Mesendoderm (in vitro differentiated cells): Measurements from ENCODE around the gene PLEKHD1.

ENCODE experiments used
- DNase-seq: peaks from one replicate; pipeline ENCODE4 v3.0.0; 2013
- H2AK5ac ChIP-seq: 2 replicates; pipeline ENCODE4 v1.6.1; 2013; ENCODE audit warnings: low read length, inconsistent platforms
- H2BK120ac ChIP-seq: 2 replicates; pipeline ENCODE4 v1.6.1; 2013; ENCODE audit warnings: low read depth, mild to moderate bottlenecking, low read length, moderate library complexity, mixed read lengths
- H2BK15ac ChIP-seq: replicated peaks from 2 replicates; pipeline ENCODE4 v1.6.1; 2013; ENCODE audit warnings: low read depth, mild to moderate bottlenecking, moderate library complexity
- H2BK5ac ChIP-seq: 2 replicates; pipeline ENCODE4 v1.6.1; 2013; ENCODE audit warnings: low read length, inconsistent platforms
- H3K18ac ChIP-seq: 2 replicates; pipeline ENCODE4 v1.6.1; 2013; ENCODE audit warnings: mild to moderate bottlenecking, low read length, mixed read lengths
- H3K23ac ChIP-seq: one replicate; pipeline ENCODE4 v1.6.1; 2013; ENCODE audit warnings: low read length
- H3K27ac ChIP-seq: 2 replicates; pipeline ENCODE4 v1.5.1; 2013; ENCODE audit warnings: low read depth, mild to moderate bottlenecking, inconsistent platforms, low read length, moderate library complexity
- H3K27me3 ChIP-seq: 2 replicates; pipeline ENCODE4 v1.6.1; 2013; ENCODE audit warnings: low read length, control low read depth, mild to moderate bottlenecking, inconsistent platforms; ENCODE audit not compliant: insufficient read depth, poor library complexity
- H3K36me3 ChIP-seq: 2 replicates; pipeline ENCODE4 v1.6.1; 2013; ENCODE audit warnings: low read length, inconsistent platforms; ENCODE audit not compliant: control insufficient read depth, insufficient read depth
- H3K4ac ChIP-seq: one replicate; pipeline ENCODE4 v1.6.1; 2013; ENCODE audit warnings: low read depth, mild to moderate bottlenecking, low read length, moderate library complexity
- H3K4me1 ChIP-seq: 2 replicates; pipeline ENCODE4 v1.6.1; 2013; ENCODE audit warnings: low read depth, low read length, inconsistent platforms; ENCODE audit not compliant: control insufficient read depth
- H3K4me2 ChIP-seq: 2 replicates; pipeline ENCODE4 v1.6.1; 2013; ENCODE audit warnings: low read length
- H3K4me3 ChIP-seq: 2 replicates; pipeline ENCODE4 v1.5.1; 2013; ENCODE audit warnings: mild to moderate bottlenecking, low read length
- H3K56ac ChIP-seq: one replicate; pipeline ENCODE4 v1.6.1; 2013; ENCODE audit warnings: low read length
- H3K79me1 ChIP-seq: 2 replicates; pipeline ENCODE4 v1.6.1; 2013; ENCODE audit warnings: low read length, inconsistent platforms
- H3K79me2 ChIP-seq: 2 replicates; pipeline ENCODE4 v1.6.1; 2013; ENCODE audit warnings: mild to moderate bottlenecking, low read length; ENCODE audit not compliant: control insufficient read depth, insufficient read depth
- H3K9ac ChIP-seq: 2 replicates; pipeline ENCODE4 v1.6.1; 2013; ENCODE audit warnings: low read length, inconsistent platforms
- H4K5ac ChIP-seq: one replicate; pipeline ENCODE4 v1.6.1; 2013; ENCODE audit warnings: low read length
- H4K8ac ChIP-seq: one replicate; pipeline ENCODE4 v1.6.1; 2013; ENCODE audit warnings: low read depth, mild to moderate bottlenecking, control low read depth, low read length, moderate library complexity
- WGBS: extraction: QIAGEN DNeasy Blood & Tissue Kit; methylation state at CpG from one replicate; pipeline ENCODE4 v1.1.7; 2013; ENCODE audit warnings: low lambda C conversion rate, missing lambda C conversion rate; ENCODE audit not compliant: insufficient coverage; ENCODE audit errors: extremely low coverage; 5-methylcytosine and 5-hydroxymethylcytosine counted together

Gene PLEKHD1

GRCh38 chr14:69548566-69548965, 64.0 kb downstream of the PLEKHD1 start:
- no CpG with 5 or more reads among the region's 8 CpGs for WGBS

GRCh38 chr14:69551511-69551910, 67.0 kb downstream of the PLEKHD1 start:
- no peak overlapping the region for H2BK5ac ChIP-seq
- H3K56ac ChIP-seq: peak overlapping the region; percentile 35
- H4K5ac ChIP-seq: no peak overlapping the region
- H3K9ac ChIP-seq: no peak overlapping the region
- no peaks in the 10 kb centered on the region for H3K79me2 ChIP-seq
- no peak for DNase-seq
- no peaks in the 10 kb centered on the region for H3K79me1 ChIP-seq
- H3K36me3 ChIP-seq: no peaks in the 10 kb centered on the region
- no peak overlapping the region for H3K4me3 ChIP-seq
- no peak overlapping the region for H2AK5ac ChIP-seq
- no peak overlapping the region for H3K4me2 ChIP-seq
- no peak overlapping the region for H3K23ac ChIP-seq
- no peak overlapping the region for H2BK120ac ChIP-seq
- no peak overlapping the region for H2BK15ac ChIP-seq
- H3K4ac ChIP-seq: no peak overlapping the region
- H3K18ac ChIP-seq: no peak overlapping the region
- H3K27ac ChIP-seq: no peak overlapping the region
- H4K8ac ChIP-seq: no peak overlapping the region
- no peaks in the 10 kb centered on the region for H3K27me3 ChIP-seq
- no CpG with 5 or more reads among the region's 2 CpGs for WGBS
- no peaks in the 10 kb centered on the region for H3K4me1 ChIP-seq

More at GRCh38 chr14:69548566-69548965, 64.0 kb downstream of the PLEKHD1 start:
- H3K18ac ChIP-seq: no peak overlapping the region
- no peaks in the 10 kb centered on the region for H3K27me3 ChIP-seq
- no peak overlapping the region for H2AK5ac ChIP-seq
- no peak overlapping the region for H2BK120ac ChIP-seq
- H2BK5ac ChIP-seq: no peak overlapping the region
- H4K5ac ChIP-seq: no peak overlapping the region
- no peak overlapping the region for H3K27ac ChIP-seq
- no peak overlapping the region for H3K4me3 ChIP-seq
- DNase-seq: no peak
- no peaks in the 10 kb centered on the region for H3K4me1 ChIP-seq
- H3K79me2 ChIP-seq: no peaks in the 10 kb centered on the region
- no peak overlapping the region for H3K4me2 ChIP-seq
- no peak overlapping the region for H4K8ac ChIP-seq
- H3K9ac ChIP-seq: peak overlapping the region; percentile 25
- H3K79me1 ChIP-seq: no peaks in the 10 kb centered on the region
- no peak overlapping the region for H2BK15ac ChIP-seq
- H3K36me3 ChIP-seq: no peaks in the 10 kb centered on the region
- H3K23ac ChIP-seq: no peak overlapping the region
- peak overlapping the region; percentile 40 for H3K56ac ChIP-seq
- H3K4ac ChIP-seq: no peak overlapping the region

DNA sequence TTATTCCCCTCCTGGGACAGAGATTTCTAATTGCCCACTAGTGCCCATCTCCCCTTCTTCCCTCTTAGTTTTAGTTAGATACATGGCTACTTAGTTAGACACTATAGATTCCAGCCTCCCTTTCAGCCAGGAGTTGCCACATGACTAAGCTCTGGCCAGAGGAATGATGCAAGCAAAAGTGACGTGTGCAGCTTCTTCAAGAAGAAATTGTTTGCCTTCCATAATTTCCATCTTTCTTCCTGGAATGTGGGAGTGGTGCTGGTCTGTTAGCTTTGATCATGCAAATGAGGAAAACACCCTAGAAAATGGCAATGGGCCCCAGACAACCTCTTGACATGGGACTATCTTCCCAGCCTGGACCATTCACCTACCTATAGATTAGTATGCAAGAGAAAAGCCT, 68.7 kb downstream of the PLEKHD1 start:
- Histone ChIP-seq H3K4me1 (no peaks in the 10 kb centered on the region), H4K8ac (no peak overlapping the region), H3K79me2 (no peaks in the 10 kb centered on the region), H3K56ac (no peak overlapping the region), H2BK15ac (no peak overlapping the region), H3K79me1 (no peaks in the 10 kb centered on the region), H3K27me3 (no peaks in the 10 kb centered on the region), H3K36me3 (no peaks in the 10 kb centered on the region), H3K4ac (no peak overlapping the region), H3K23ac (no peak overlapping the region), H3K4me2 (no peak overlapping the region), H3K4me3 (no peak overlapping the region), H3K18ac (no peak overlapping the region), H2BK5ac (no peak overlapping the region), H2BK120ac (no peak overlapping the region), H3K9ac (no peak overlapping the region), H3K27ac (no peak overlapping the region), H2AK5ac (no peak overlapping the region), H4K5ac (no peak overlapping the region)
- no peak for DNase-seq
- WGBS: no CpG with 5 or more reads among the region's 1 CpG

DNA sequence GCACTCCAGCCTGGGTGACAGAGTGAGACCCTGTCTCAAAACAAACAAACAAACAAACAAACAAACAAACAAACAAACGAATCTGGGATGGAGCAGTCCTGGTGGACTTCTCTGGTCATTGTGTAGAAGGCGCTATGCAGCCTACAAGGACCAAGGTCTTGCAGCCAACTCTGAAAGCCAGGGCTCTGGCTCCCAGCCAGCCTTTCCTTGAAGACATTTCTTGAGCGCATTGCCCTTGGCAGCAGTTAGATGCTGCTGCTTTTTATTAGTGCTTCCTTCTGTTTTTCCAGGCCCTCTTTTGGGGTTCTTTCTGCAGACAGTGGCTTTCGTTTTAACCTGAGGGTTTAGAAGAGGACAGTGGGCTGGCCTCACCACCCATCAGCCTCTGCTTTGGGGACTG, 70.0 kb downstream of the PLEKHD1 start:
- DNase-seq: no peak
- no peaks in the 10 kb centered on the region for H3K79me2 ChIP-seq
- H2BK5ac ChIP-seq: no peak overlapping the region
- no peak overlapping the region for H3K27ac ChIP-seq
- H3K36me3 ChIP-seq: no peaks in the 10 kb centered on the region
- H3K23ac ChIP-seq: no peak overlapping the region
- no peaks in the 10 kb centered on the region for H3K4me1 ChIP-seq
- H3K4ac ChIP-seq: no peak overlapping the region
- H3K4me2 ChIP-seq: no peak overlapping the region
- no peak overlapping the region for H3K4me3 ChIP-seq
- H4K5ac ChIP-seq: no peak overlapping the region
- no peak overlapping the region for H2AK5ac ChIP-seq
- H3K18ac ChIP-seq: no peak overlapping the region
- H4K8ac ChIP-seq: no peak overlapping the region
- no peak overlapping the region for H2BK15ac ChIP-seq
- no peak overlapping the region for H2BK120ac ChIP-seq
- no CpG with 5 or more reads among the region's 4 CpGs for WGBS
- H3K79me1 ChIP-seq: no peaks in the 10 kb centered on the region
- H3K9ac ChIP-seq: no peak overlapping the region
- no peak overlapping the region for H3K56ac ChIP-seq
- H3K27me3 ChIP-seq: no peaks in the 10 kb centered on the region

DNA sequence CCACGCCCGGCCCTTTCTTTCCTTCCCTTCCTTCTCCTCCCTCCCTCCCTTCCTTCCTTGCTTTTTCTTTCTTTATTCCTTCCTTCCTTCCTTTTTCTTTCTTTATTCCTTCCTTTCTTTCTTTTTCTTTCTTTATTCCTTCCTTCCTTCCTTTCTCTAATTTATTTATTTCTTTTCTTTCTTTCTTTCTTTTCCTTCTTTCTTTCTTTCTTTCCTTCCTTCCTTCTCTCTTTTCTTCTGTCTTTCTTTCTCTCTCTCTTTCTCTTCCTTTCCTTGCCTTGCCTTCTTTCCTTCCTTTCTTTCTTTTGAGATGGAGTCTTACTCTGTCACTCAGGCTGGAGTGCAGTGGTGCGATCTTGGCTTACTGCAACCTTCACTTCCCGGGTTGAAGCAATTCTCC, 74.2 kb downstream of the PLEKHD1 start:
- no peaks in the 10 kb centered on the region for H3K27me3 ChIP-seq
- DNase-seq: no peak

GRCh38 chr14:69559581-69560011, 75.1 kb downstream of the PLEKHD1 start:
- H3K4me3 ChIP-seq: no peak overlapping the region
- no peaks in the 10 kb centered on the region for H3K36me3 ChIP-seq
- no peak overlapping the region for H3K23ac ChIP-seq
- H2BK120ac ChIP-seq: no peak overlapping the region
- H3K4ac ChIP-seq: no peak overlapping the region
- no peak for DNase-seq
- no peak overlapping the region for H2BK5ac ChIP-seq
- H3K27ac ChIP-seq: no peak overlapping the region
- H4K5ac ChIP-seq: no peak overlapping the region
- no peak overlapping the region for H2AK5ac ChIP-seq
- H3K18ac ChIP-seq: no peak overlapping the region
- peaks cover 11% of the 10 kb centered on the region for H3K4me1 ChIP-seq
- no peak overlapping the region for H2BK15ac ChIP-seq
- no peak overlapping the region for H3K9ac ChIP-seq
- no CpG with 5 or more reads among the region's 6 CpGs for WGBS
- no peak overlapping the region for H3K56ac ChIP-seq
- H3K79me1 ChIP-seq: no peaks in the 10 kb centered on the region
- H4K8ac ChIP-seq: no peak overlapping the region
- no peak overlapping the region for H3K4me2 ChIP-seq
- H3K27me3 ChIP-seq: no peaks in the 10 kb centered on the region
- H3K79me2 ChIP-seq: no peaks in the 10 kb centered on the region

More for the DNA sequence above, 74.2 kb downstream of the PLEKHD1 start:
- no peak overlapping the region for H2BK15ac ChIP-seq
- H3K23ac ChIP-seq: no peak overlapping the region
- H2BK5ac ChIP-seq: no peak overlapping the region
- H3K4ac ChIP-seq: no peak overlapping the region
- no peak overlapping the region for H3K27ac ChIP-seq
- WGBS: no CpG with 5 or more reads among the region's 4 CpGs
- H3K36me3 ChIP-seq: no peaks in the 10 kb centered on the region
- H3K4me2 ChIP-seq: no peak overlapping the region
- no peak overlapping the region for H4K5ac ChIP-seq
- H2BK120ac ChIP-seq: no peak overlapping the region
- no peak overlapping the region for H4K8ac ChIP-seq
- peaks cover 11% of the 10 kb centered on the region for H3K4me1 ChIP-seq
- no peak overlapping the region for H3K4me3 ChIP-seq
- H3K18ac ChIP-seq: no peak overlapping the region
- no peaks in the 10 kb centered on the region for H3K79me1 ChIP-seq
- H3K79me2 ChIP-seq: no peaks in the 10 kb centered on the region
- H2AK5ac ChIP-seq: no peak overlapping the region
- no peak overlapping the region for H3K9ac ChIP-seq
- H3K56ac ChIP-seq: no peak overlapping the region
